Keratinocyte (primary cell): ENCODE measurements around the gene IARS2. TPM values are rescaled to one million over a fixed set of nuclear protein-coding genes. Genes with fewer than 3 reads are reported as not detected.

Experiments used
- DNase-seq: peaks from one replicate; pipeline ENCODE4 v3.0.0-alpha.2; 2011; ENCODE audit warnings: low read depth, missing footprints, low spot score
- FAIRE-seq: peaks from 2 replicates; lab custom pipeline; 2011; peaks lifted over from hg19 to GRCh38; lab: Jason Lieb, UNC
- H2AFZ ChIP-seq: 2 replicates; pipeline ENCODE4 v1.6.0; 2012; ENCODE audit warnings: low read length, control low read depth, inconsistent platforms; ENCODE audit not compliant: control insufficient read depth
- H3K27ac ChIP-seq: 2 replicates; pipeline ENCODE4 v1.5.1; 2011; ENCODE audit warnings: low read length; ENCODE audit not compliant: control insufficient read depth, insufficient read depth
- H3K27me3 ChIP-seq: 3 replicates; pipeline ENCODE4 v1.6.0; 2011; ENCODE audit warnings: low read length; ENCODE audit not compliant: control insufficient read depth, insufficient read depth; ENCODE audit errors: extremely low read depth
- H3K36me3 ChIP-seq, 2 experiments: 2 replicates in 1 of 2; 3 replicates in 1 of 2; pipeline ENCODE4 v1.5.1; 2011; ENCODE audit warnings: low read length in 2 of 2, mild to moderate bottlenecking in 1 of 2; ENCODE audit not compliant: control insufficient read depth in 2 of 2, insufficient read depth in 2 of 2; ENCODE audit errors: extremely low read depth in 1 of 2
- H3K4me1 ChIP-seq: 3 replicates; pipeline ENCODE4 v1.5.1; 2011; ENCODE audit warnings: low read length; ENCODE audit not compliant: control insufficient read depth, insufficient read depth; ENCODE audit errors: extremely low read depth
- H3K4me2 ChIP-seq: 3 replicates; pipeline ENCODE4 v1.6.0; 2011; ENCODE audit warnings: low read depth, low read length; ENCODE audit not compliant: control insufficient read depth, insufficient read depth; ENCODE audit errors: extremely low read depth
- H3K4me3 ChIP-seq, 3 experiments: fragments of 200-600 bp in 1 of 3; sonication (generic) in 1 of 3; 2 replicates in 2 of 3; 3 replicates in 1 of 3; pipeline ENCODE4 v1.5.1; 2011 to 2016; ENCODE audit warnings: low read length in 3 of 3, mild to moderate bottlenecking in 3 of 3, control low read depth in 2 of 3, inconsistent platforms in 1 of 3, low read depth in 1 of 3, mixed read lengths in 1 of 3, mixed run types in 1 of 3, moderate library complexity in 1 of 3; ENCODE audit not compliant: control insufficient read depth in 2 of 3, insufficient read depth in 2 of 3; ENCODE audit errors: extremely low read depth in 1 of 3
- H3K79me2 ChIP-seq: 2 replicates; pipeline ENCODE4 v1.6.0; 2012; ENCODE audit warnings: low read length; ENCODE audit not compliant: control insufficient read depth, insufficient read depth
- H3K9ac ChIP-seq: 3 replicates; pipeline ENCODE4 v1.6.0; 2011; ENCODE audit warnings: low read length; ENCODE audit not compliant: control insufficient read depth, insufficient read depth; ENCODE audit errors: extremely low read depth
- H3K9me1 ChIP-seq: 3 replicates; pipeline ENCODE4 v1.6.0; 2011; ENCODE audit warnings: low read length; ENCODE audit not compliant: control insufficient read depth, insufficient read depth; ENCODE audit errors: extremely low read depth
- H3K9me3 ChIP-seq: 2 replicates; pipeline ENCODE4 v1.5.1; 2012; ENCODE audit warnings: low read depth, low read length; ENCODE audit not compliant: control insufficient read depth
- H4K20me1 ChIP-seq: 3 replicates; pipeline ENCODE4 v1.6.0; 2011; ENCODE audit warnings: low read length; ENCODE audit not compliant: control insufficient read depth, insufficient read depth; ENCODE audit errors: extremely low read depth
- EZH2 ChIP-seq: IDR thresholded peaks from one replicate; pipeline ENCODE4 v1.6.1; 2012; ENCODE audit warnings: inconsistent platforms, mild to moderate bottlenecking, low read length, moderate library complexity
- dilution Hi-C: fragments of 300-500 bp; cut with MboI; formaldehyde crosslinking; loops from one replicate; pipeline ENCODE4 v1.7.0; 2020; ENCODE audit warnings: low sequenced_read_pairs; ENCODE audit not compliant: extremely low pct_ligation_motif_present
- polyA plus RNA-seq, 5 experiments: library from polyadenylated mRNA; depleted of rRNA in 3 of 5; stranded (reverse) in 3 of 5; stranded (forward) in 1 of 5; unstranded in 1 of 5; fragments of >200 nt; gene quantifications; 1 replicate in 1 of 5; 2 replicates in 3 of 5; 3 replicates in 1 of 5; pipeline versions ENCODE4 v1.2.1 to v1.2.3, GENCODE V29; 2011 to 2012; ENCODE audit warnings: missing spikeins in 2 of 5, low read depth in 1 of 5, low replicate concordance in 1 of 5
- TF ChIP-seq, protein P1 (sequence below), 3 experiments: IDR thresholded peaks in 1 of 3; conservative IDR thresholded peaks in 1 of 3; optimal IDR thresholded peaks in 1 of 3; 2 replicates in 2 of 3; 3 replicates in 1 of 3; pipeline versions ENCODE3 to v1.5.1; 2011; ENCODE audit warnings: low read length in 3 of 3, mild to moderate bottlenecking in 3 of 3, moderate library complexity in 2 of 3, control low read depth in 1 of 3, inconsistent platforms in 1 of 3; ENCODE audit not compliant: insufficient read depth in 2 of 3; ENCODE audit errors: extremely low read depth in 1 of 3

The IARS2 gene
- polyA plus RNA-seq, 1 donor (not counting 4 experiments of a cell fraction or from before 2014, with no cell fraction given) = 69.0 TPM

DNA sequence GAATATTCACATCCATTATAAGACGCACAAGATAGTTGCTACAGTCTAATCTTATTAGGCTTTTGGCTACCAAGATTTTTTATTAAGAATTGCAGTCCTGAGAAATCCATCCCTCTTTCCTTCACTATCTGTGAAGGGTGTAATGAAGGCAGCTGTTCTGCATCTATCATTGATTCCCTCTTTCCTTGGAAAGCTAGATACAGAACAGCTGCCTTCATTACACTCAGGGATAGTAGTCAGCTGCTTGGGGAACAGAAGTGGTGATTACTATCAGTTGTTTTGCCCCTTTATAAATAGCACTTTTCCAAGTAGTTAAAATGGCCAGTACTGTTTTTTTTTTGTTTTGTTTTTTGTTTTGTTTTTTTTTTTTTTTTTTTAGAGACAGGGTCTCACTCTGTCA, 70.2 kb downstream of the IARS2 start:
- Histone ChIP-seq H3K4me3 (no peak overlapping the region), H2AFZ (no peak overlapping the region), H3K4me1 (no peaks in the 10 kb centered on the region), H3K4me2 (no peak overlapping the region), H3K9ac (no peak overlapping the region), H3K79me2 (no peaks in the 10 kb centered on the region), H3K9me3 (no peaks in the 10 kb centered on the region), H3K27me3 (no peaks in the 10 kb centered on the region), H3K9me1 (no peaks in the 10 kb centered on the region), H3K27ac (no peak overlapping the region), H3K36me3 (peaks cover 5 to 10% of the 10 kb centered on the region in 2 experiments), H4K20me1 (no peaks in the 10 kb centered on the region)
- DNase-seq (no peak), FAIRE-seq (no peak)
- dilution Hi-C loops = no loop called here
- no peak for TF ChIP-seq EZH2
- TF ChIP-seq, protein P1, sequence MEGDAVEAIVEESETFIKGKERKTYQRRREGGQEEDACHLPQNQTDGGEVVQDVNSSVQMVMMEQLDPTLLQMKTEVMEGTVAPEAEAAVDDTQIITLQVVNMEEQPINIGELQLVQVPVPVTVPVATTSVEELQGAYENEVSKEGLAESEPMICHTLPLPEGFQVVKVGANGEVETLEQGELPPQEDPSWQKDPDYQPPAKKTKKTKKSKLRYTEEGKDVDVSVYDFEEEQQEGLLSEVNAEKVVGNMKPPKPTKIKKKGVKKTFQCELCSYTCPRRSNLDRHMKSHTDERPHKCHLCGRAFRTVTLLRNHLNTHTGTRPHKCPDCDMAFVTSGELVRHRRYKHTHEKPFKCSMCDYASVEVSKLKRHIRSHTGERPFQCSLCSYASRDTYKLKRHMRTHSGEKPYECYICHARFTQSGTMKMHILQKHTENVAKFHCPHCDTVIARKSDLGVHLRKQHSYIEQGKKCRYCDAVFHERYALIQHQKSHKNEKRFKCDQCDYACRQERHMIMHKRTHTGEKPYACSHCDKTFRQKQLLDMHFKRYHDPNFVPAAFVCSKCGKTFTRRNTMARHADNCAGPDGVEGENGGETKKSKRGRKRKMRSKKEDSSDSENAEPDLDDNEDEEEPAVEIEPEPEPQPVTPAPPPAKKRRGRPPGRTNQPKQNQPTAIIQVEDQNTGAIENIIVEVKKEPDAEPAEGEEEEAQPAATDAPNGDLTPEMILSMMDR (optimal IDR thresholded peaks at IDR 0.05 in 1 of 3, IDR thresholded peaks at IDR 0.05 in 1 of 3, conservative IDR thresholded peaks at IDR 0.05 in 1 of 3; ENCODE audit: extremely low read depth in 1 of 3, insufficient read depth in 2 of 3, low read length in 3 of 3) = no peak

DNA sequence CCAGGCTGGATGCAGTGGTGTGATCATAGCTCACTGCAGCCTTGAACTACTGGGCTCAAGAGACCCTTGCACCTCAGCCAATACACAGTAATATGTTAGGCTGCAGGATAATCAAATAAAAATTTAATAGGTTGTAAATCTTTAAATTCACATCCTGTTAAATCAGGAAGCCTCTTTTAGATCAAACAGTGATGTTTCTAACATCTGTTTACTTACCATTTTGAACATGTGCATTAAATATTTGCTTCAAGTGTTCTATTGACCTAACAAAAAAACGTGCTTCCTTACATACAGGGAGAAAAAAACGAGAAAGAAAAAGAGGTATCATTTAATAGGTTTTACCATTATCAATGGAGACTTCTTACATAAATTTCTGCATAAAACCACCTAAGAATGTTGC, 70.6 kb downstream of the IARS2 start:
- Histone ChIP-seq H3K4me3 (no peak overlapping the region), H3K9ac (no peak overlapping the region), H3K36me3 (peaks cover 8 to 10% of the 10 kb centered on the region in 2 experiments), H2AFZ (no peak overlapping the region), H3K9me3 (no peaks in the 10 kb centered on the region), H3K27me3 (no peaks in the 10 kb centered on the region), H3K4me1 (no peaks in the 10 kb centered on the region), H3K9me1 (no peaks in the 10 kb centered on the region), H3K79me2 (no peaks in the 10 kb centered on the region), H4K20me1 (no peaks in the 10 kb centered on the region), H3K27ac (no peak overlapping the region), H3K4me2 (no peak overlapping the region)
- FAIRE-seq (no peak), DNase-seq (no peak)
- dilution Hi-C loops = no loop called here
- no peak for TF ChIP-seq EZH2
- TF ChIP-seq, protein P1 (optimal IDR thresholded peaks at IDR 0.05 in 1 of 3, IDR thresholded peaks at IDR 0.05 in 1 of 3, conservative IDR thresholded peaks at IDR 0.05 in 1 of 3; ENCODE audit: extremely low read depth in 1 of 3, insufficient read depth in 2 of 3, low read length in 3 of 3) = no peak
